Gastrocnemius medialis (tissue), 4 donors: ENCODE measurements around the gene VWA3B. TPM values are rescaled to one million over a fixed set of nuclear protein-coding genes. Genes with fewer than 3 reads are reported as not detected.

ENCODE experiments used
- ATAC-seq, 2 donors: fragments of 150-250 bp; one replicate each; pipeline ENCODE4 v1.9.1; 2016
- DNase-seq, 2 donors: peaks; one replicate each; pipeline ENCODE4 v3.0.0-alpha.2; 2019
- H3K27ac ChIP-seq, 4 donors: fragments of 200-600 bp; sonication (generic); 1 replicate in 1 of 4; 2 replicates in 3 of 4; pipeline ENCODE4 v1.5.1; 2016 to 2018; ENCODE audit warnings: mild to moderate bottlenecking in 2 of 4, moderate library complexity in 1 of 4
- H3K27me3 ChIP-seq, 3 donors: fragments of 200-600 bp; sonication (generic) in 2 of 3; 1 replicate in 1 of 3; 2 replicates in 2 of 3; pipeline versions ENCODE4 v1.5.1 to v1.6.0; 2016 to 2019; ENCODE audit warnings: mild to moderate bottlenecking in 1 of 3, moderate library complexity in 1 of 3
- H3K36me3 ChIP-seq, 2 donors: fragments of 200-600 bp; sonication (generic) in 1 of 2; one replicate each; pipeline ENCODE4 v1.5.1; 2017 to 2018
- H3K4me1 ChIP-seq, 2 donors: fragments of 200-600 bp; sonication (generic) in 1 of 2; one replicate each; pipeline ENCODE4 v1.5.1; 2016 to 2017; ENCODE audit warnings: mild to moderate bottlenecking in 2 of 2
- H3K4me3 ChIP-seq, 4 donors: fragments of 200-600 bp; sonication (generic) in 3 of 4; 1 replicate in 1 of 4; 2 replicates in 3 of 4; pipeline ENCODE4 v1.5.1; 2016 to 2019; ENCODE audit warnings: mild to moderate bottlenecking in 2 of 4
- H3K9me3 ChIP-seq, 3 donors: fragments of 200-600 bp; sonication (generic) in 2 of 3; 1 replicate in 1 of 3; 2 replicates in 2 of 3; pipeline ENCODE4 v1.5.1; 2016 to 2019
- POLR2A ChIP-seq, 2 donors: fragments of 450-650 bp; IDR thresholded peaks; one replicate each; pipeline ENCODE4 v1.6.1; 2017; ENCODE audit warnings: antibody characterized with exemption in 2 of 2, mild to moderate bottlenecking in 2 of 2, moderate library complexity in 2 of 2
- in situ Hi-C, 4 donors: fragments of 200-750 bp; cut with MboI; loops; one replicate each; pipeline versions ENCODE4 v1.15.0 to v1.8.0; 2017; ENCODE audit warnings: low sequenced_read_pairs in 4 of 4
- intact Hi-C: fragments of 100-400 bp; cut with DNase I; formaldehyde crosslinking; loops from one replicate; pipeline ENCODE4 v1.15.1; 2023; ENCODE audit warnings: low total_unique reads
- total RNA-seq, 4 donors: library from RNA; depleted of rRNA; stranded (reverse); fragments of >200 nt; gene quantifications; one replicate each; pipeline versions ENCODE4 v1.1.0 to v1.2.3, GENCODE V29; 2016
- TF ChIP-seq, protein P1 (sequence below), 5 experiments: fragments of 450-650 bp in 3 of 5; fragments of 200-600 bp in 2 of 5; sonication (generic) in 2 of 5; IDR thresholded peaks in 4 of 5; conservative IDR thresholded peaks in 1 of 5; 1 replicate in 4 of 5; 2 replicates in 1 of 5; pipeline ENCODE4 v1.5.1; 2016 to 2019; ENCODE audit warnings: antibody characterized with exemption in 5 of 5, mild to moderate bottlenecking in 3 of 5, moderate library complexity in 3 of 5

Gene VWA3B
- total RNA-seq, 4 donors from 2014 or later, result not detected

DNA sequence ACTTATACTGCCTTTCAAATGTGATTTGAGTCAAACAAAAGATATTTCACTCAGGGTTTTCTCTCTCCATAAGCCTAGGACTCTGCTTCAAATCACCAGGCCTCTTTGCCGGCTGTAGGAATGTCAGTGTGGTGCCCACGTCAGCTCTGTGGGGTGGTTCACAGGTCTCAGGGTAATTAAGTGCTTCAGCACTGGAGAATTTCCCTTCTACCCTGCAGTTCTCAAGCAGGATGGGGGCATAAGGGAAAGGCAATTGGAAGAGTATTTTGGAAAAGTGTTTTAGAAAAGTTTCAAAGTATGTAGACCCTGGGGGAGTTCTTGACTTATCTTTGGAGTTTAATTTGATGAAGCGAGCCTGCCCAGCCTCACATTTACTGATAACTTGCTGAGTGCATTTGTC lies 268.9 kb downstream of the VWA3B start:
- in situ Hi-C loops (no loop called here), intact Hi-C loops (no loop called here)
- Histone ChIP-seq H3K4me1 (no peaks in the 10 kb centered on the region), H3K4me3 (no peak overlapping the region), H3K27ac (no peak overlapping the region), H3K36me3 (no peaks in the 10 kb centered on the region), H3K9me3 (no peaks in the 10 kb centered on the region), H3K27me3 (no peaks in the 10 kb centered on the region)
- TF ChIP-seq, protein P1, sequence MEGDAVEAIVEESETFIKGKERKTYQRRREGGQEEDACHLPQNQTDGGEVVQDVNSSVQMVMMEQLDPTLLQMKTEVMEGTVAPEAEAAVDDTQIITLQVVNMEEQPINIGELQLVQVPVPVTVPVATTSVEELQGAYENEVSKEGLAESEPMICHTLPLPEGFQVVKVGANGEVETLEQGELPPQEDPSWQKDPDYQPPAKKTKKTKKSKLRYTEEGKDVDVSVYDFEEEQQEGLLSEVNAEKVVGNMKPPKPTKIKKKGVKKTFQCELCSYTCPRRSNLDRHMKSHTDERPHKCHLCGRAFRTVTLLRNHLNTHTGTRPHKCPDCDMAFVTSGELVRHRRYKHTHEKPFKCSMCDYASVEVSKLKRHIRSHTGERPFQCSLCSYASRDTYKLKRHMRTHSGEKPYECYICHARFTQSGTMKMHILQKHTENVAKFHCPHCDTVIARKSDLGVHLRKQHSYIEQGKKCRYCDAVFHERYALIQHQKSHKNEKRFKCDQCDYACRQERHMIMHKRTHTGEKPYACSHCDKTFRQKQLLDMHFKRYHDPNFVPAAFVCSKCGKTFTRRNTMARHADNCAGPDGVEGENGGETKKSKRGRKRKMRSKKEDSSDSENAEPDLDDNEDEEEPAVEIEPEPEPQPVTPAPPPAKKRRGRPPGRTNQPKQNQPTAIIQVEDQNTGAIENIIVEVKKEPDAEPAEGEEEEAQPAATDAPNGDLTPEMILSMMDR (IDR thresholded peaks at IDR 0.05 in 4 of 5, conservative IDR thresholded peaks at IDR 0.05 in 1 of 5), result no peak
- no peak for TF ChIP-seq POLR2A (IDR thresholded peaks at IDR 0.05)
- ATAC-seq, result no peak
- DNase-seq, result no peak

- intact Hi-C loops, result no loop called here
- no peaks in the 10 kb centered on the region for H3K4me1 ChIP-seq
- in situ Hi-C loops, result no loop called here
- no peak overlapping the region for H3K4me3 ChIP-seq
- no peaks in the 10 kb centered on the region for H3K27me3 ChIP-seq
- no peaks in the 10 kb centered on the region for H3K36me3 ChIP-seq
- H3K9me3 ChIP-seq, result no peaks in the 10 kb centered on the region
- no peak overlapping the region for H3K27ac ChIP-seq
- TF ChIP-seq POLR2A (IDR thresholded peaks at IDR 0.05), result no peak
- TF ChIP-seq, protein P1 (IDR thresholded peaks at IDR 0.05 in 4 of 5, conservative IDR thresholded peaks at IDR 0.05 in 1 of 5), result no peak
- no peak for DNase-seq
- ATAC-seq, result no peak
Measured at GRCh38 chr2:98356729-98357128, 269.8 kb downstream of the VWA3B start.

DNA sequence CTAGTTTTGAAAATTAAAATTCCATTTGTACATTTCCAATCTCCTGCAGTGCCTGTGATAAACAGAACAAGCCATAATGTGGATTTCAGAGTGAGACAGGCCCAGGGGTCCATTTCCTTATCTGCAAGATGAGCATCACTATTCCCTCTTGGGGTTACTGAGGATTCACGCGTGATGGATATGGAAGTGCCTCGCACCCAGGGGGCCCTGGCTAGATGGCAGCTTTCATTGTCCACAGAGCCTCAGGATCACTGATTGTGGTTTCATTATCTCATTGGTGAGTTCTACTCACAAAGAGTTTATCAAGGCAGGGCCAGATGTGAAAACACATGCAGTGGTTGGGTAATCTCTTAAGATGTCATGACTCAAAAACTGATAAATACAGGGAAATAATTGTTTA lies 270.9 kb downstream of the VWA3B start:
- H3K27me3 ChIP-seq, result no peaks in the 10 kb centered on the region
- H3K4me1 ChIP-seq, result no peaks in the 10 kb centered on the region
- intact Hi-C loops, result no loop called here
- H3K9me3 ChIP-seq, result no peaks in the 10 kb centered on the region
- H3K27ac ChIP-seq, result no peak overlapping the region
- ATAC-seq (no peak), DNase-seq (no peak)
- in situ Hi-C loops, result no loop called here
- no peak overlapping the region for H3K4me3 ChIP-seq
- no peaks in the 10 kb centered on the region for H3K36me3 ChIP-seq
- TF ChIP-seq, protein P1 (IDR thresholded peaks at IDR 0.05 in 4 of 5, conservative IDR thresholded peaks at IDR 0.05 in 1 of 5), result no peak
- TF ChIP-seq POLR2A (IDR thresholded peaks at IDR 0.05), result no peak

DNA sequence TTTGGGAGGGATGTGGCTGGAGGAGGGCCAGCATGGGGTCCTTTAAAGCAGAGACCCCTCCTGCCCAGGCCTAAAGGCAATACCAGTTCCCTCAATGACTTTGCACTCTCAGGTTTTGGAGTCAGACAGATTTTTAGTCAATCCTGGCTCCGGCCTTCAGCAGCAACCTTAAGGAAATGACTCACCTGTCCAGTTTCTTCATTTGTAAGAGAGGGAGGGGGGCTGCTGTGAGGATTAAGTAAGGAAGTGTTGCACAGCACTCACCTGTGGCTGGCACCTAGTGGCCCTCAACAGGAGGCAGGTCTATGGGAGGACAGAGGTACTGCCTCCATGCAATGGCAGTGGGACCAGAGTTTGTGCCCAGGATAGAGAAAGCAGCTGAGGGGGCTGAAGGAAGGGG lies 273.0 kb downstream of the VWA3B start:
- H3K36me3 ChIP-seq, result no peaks in the 10 kb centered on the region
- no peak overlapping the region for H3K27ac ChIP-seq
- no peak for DNase-seq
- no peaks in the 10 kb centered on the region for H3K27me3 ChIP-seq
- ATAC-seq, result no peak
- in situ Hi-C loops (no loop called here), intact Hi-C loops (no loop called here)
- H3K9me3 ChIP-seq, result no peaks in the 10 kb centered on the region
- TF ChIP-seq POLR2A (IDR thresholded peaks at IDR 0.05), result no peak
- TF ChIP-seq, protein P1 (IDR thresholded peaks at IDR 0.05 in 4 of 5, conservative IDR thresholded peaks at IDR 0.05 in 1 of 5), result no peak
- no peaks in the 10 kb centered on the region for H3K4me1 ChIP-seq
- no peak overlapping the region for H3K4me3 ChIP-seq

Other genes starting within 250 kb of the VWA3B start
- 10 to 100 TPM; 10.3 to 39.2 (median 20.0) TPM for gene TMEM131, start 91.2 kb upstream of the VWA3B start, total RNA-seq